HG03039 (cell line): ENCODE data around the gene EFHC2.

Experiments
- ATAC-seq: cut with Tn5 transposase; IDR thresholded peaks from one replicate; pipeline ENCODE4 v1.9.1; 2021; ENCODE audit warnings: mild to moderate bottlenecking, moderate library complexity; ENCODE audit not compliant: unreplicated experiment

The EFHC2 gene

DNA sequence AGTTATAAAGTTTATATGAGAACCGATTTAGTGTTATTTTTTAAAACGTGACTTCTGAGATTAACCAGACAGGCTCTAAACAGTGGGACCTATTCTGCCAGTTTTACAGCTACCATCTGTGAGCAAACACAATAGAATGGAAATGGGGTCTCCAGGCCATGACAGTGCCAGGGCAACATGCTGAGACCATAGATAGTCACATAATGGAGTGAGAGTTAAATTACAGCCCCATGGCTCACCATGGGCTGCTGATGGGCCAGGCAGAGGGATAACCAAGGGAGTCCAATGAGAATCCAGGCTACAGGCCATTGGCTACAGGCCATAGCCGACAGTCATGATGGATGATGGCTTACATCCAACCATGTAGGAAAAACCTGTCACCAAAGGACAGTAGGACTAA, 186.7 kb downstream of the EFHC2 start:
- no peak for ATAC-seq

DNA sequence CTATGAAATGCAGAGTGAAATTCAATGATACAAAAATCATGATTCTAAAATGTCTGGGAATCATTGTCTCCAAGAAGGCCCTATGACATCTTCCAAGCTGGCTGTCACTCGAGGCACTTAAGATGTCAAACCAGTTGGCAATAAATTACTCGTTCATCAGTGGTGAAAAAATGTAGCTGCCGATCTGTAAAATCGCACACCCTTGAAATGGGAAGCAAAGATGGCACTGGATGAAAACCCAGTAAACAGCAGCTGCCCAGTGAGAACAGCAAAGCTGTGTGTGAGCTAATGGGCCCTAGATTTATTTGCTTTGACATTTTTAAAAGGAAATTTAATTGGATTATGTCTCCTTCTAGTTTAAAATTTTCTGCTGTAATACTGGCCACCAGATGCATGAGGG, 188.3 kb downstream of the EFHC2 start:
- no peak for ATAC-seq

DNA sequence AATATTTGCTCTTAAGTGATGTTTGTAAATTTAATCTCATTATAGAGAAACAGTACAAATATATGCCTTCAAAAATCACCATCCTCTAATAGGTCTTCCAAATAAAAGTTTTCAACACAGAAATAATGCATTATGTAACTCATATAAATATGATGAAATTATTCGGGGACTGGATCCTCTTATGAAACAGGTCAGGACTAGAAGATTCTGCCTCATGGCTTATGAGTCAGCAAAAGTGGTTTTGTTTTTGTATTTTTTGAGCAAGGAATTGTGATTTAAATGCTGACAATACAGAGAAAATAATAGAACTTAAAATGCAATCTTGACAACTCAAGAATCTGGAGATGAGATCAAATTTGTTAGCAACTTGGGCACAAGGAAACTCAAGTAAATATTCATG, 190.6 kb downstream of the EFHC2 start:
- no peak for ATAC-seq

DNA sequence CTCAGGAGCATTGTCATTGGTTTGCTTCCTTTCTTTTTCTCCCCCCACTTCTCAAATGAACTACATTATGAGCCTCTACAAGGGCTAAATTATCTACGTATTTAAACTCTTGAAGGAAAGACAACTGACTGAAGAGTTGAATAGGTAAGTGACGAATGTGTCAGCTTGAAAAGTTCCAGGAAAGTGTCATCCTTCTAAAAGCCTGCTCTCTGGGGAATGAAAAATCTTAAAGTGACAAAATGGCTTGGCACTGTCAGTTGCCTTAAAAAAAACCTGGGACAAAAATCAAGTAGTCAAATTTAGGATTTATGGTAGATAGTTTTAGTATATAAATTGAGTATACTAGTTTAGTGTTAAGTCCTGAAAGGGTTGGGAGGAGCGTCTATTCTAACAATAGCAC, 196.3 kb downstream of the EFHC2 start:
- ATAC-seq: no peak

DNA sequence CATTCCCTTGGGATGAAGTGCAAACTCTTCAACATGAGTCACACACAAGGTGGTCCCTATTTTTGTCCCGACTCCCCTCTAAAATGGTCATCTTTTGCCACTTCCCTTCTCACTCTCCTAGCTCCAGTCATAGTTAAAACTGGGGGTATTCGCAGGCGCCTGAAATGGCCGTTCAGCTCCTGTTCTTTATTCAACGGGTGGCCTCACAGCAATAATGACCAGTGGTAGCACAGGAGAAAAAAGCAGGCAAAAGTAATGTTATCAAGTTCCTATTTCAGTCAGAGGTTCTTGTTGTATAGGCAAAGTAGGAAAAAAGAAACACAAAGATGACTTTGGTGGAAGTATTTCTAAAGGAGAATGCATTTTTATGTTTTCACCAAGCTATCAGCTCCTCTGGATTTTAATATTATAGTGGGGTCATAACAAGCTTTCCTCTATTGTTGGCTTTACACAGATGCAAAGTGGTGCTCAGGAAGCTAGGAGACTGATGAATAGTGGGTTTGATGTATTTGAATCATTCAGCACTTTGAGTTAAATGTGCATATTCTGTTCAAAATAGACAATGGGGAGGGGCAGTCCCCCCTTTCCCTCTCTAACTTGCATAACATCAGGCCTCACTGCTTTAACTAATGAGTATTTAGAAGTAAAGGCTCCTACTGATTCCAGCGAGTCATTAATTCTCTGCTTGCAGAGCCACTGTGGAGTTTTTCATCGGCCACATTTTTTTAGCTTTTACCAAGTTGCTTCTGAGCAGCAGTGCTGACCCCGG, 199.1 kb downstream of the EFHC2 start:
- ATAC-seq: no peak

DNA sequence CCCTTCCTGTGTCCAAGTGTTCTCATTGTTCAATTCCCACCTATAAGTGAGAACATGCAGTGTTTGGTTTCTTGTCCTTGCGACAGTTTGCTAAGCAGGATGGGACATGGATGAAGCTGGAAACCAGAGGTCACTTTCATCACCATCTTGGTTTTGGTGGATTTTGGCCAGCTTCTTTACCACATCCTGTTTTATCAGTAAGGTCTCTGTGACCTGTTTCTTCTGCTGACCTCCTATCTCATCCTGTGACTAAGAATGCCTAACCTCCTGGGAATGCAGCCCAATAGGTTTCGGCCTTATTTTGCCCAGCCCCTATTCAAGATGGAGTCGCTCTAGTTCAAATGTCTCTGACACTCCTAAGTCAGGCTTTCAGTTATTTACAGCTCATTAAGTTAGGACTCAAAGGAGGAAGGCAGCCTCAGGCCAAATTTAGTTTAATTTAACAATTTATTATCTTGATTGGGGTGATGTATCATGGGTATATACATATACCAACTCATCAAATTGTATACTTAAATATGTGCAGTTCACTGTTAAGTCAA, 200.3 kb downstream of the EFHC2 start:
- no peak for ATAC-seq

DNA sequence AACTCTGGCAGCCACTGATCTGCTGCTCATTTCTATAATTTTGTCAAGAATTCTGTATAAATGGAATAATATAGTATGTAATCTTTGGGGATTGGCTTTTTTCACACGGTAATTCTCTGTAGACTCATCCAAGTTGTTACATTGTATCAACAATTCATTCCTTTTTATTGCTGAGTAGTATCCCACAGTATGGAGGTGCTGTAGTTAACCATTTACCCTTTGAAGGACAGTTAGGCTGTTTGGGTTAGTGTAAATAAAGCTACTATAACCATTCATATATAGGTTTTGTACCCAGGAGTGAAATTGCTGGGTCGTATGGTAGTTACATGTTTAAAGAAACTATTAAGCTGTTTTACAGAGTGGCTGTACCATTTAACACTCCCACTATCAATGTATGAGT, 213.3 kb downstream of the EFHC2 start:
- no peak for ATAC-seq

DNA sequence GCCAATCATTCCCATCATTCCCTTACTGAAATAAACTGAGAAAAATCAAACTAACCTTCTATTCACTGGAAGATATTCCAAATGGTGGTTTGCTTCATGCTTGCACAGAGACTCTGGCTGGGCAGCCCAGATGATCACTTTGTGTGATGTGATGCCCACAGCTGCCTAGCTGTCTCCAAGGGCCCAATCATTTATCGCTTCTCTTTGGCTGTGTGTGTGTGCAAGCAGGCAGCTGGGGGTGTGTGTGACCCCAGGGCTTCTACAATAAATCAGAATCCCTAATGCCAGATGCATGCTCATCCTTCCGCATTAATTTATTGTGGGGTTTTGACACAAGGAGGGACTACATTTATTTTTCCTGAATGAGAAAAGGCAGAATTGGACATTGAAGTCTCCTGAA, 230.1 kb downstream of the EFHC2 start:
- no peak for ATAC-seq

DNA sequence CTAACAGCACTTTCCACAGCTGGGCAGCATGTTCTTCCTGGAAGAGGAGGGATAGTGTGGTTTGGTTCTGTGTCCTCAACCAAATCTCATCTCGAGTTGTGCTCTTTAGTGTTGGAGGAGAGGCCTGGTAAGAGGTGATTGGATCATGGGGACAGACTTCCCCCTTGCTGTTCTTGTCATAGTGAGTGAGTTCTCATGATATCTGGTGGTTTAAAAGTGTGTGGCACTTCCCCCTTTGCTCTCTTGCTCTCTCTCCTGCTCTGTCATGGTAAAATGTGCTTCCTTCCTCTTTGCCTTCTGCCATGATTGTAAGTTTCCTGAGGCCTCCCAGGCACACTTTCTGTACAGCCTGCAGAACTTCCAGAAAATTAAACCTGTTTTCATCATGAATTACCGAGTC, 236.6 kb downstream of the EFHC2 start:
- ATAC-seq: no peak

DNA sequence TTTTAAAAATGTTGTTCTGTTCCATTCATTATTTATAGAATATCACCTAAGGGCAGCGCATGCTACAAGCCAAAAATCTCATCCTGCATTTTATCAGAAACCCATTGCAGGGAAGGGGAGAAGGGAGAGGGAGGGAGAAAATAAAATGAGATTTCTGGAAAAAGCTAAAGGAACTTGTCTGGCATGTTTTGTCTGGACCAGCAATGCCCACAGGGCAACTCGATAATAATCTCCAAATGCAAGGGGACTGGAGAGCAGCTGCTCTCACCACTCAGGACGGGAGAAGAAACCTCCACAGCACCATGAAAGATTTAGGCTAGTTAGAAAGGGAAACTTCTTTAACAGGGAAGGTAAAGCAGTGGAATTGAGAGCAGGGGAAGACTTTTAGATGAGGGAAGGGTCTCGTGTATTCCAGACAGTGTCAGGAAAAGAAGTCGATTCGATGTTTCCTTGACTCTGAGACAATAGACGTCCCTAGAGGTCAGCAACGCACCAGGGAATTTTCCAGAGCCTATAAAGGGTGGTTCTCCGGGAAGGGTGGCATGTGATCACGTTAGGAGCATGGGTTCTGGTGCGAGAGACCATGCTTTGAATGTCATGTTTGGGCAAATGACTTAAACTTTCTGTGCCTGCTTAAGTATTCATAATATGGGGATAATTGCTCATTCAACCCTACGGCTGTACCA, 238.1 kb downstream of the EFHC2 start:
- no peak for ATAC-seq

DNA sequence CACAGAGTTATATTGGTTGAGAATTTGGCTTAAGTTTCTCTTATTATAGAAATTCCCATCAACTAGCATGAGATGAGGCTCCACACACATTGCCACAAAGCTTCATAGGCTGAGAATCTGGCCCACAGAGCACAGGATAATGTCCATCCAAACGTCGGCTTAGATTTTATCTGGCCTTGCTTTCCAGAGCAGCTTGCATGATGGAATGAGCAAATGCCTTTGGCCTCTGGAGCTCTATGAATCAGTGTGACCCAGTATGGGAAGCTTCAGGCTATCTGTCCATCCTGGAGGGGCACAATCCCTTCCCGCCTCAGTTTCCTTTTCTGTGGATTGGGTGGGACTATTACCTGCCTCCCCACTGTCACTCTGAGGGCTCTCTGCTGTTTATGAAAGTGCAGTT, 238.8 kb downstream of the EFHC2 start:
- no peak for ATAC-seq

DNA sequence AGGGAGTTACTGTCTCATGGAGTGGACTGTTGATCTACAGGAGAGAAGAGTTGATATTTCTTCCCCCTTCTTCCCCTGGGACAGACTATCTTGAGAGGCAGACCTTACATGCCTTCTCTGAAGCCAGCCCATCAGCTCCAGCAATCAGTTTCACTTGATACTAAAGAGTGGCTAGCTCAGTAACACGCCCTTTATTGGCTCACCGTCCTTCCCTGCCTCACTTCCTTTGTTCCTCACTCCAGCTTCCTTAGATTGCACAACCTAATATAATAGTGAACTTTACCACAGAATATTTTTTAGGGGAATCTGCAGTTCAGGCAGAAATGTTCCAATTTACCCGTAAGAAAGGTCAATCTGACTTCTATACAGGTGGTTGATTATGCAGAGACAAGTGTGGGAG, 242.2 kb downstream of the EFHC2 start:
- no peak for ATAC-seq

DNA sequence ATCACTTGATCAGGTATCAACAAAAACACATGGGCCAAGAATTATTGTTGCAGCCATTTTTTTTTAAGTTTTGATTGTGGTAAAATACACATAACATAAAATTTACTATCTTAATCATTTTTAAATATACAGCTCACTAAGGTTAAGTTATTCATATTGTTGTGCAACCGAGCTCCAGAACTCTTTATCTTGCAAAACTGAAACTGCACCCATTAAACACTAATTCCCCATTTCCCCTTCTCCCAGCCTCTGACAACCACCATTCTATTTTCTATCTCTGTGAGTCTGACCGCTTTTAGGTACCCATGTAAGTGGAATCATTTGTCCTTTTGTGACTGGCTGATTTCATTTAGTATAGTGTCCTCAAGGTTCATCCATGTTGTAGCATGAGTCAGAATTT, 244.1 kb downstream of the EFHC2 start:
- ATAC-seq: no peak
